Upper lobe of left lung (tissue), 4 donors: ENCODE measurements around the gene ETFA.

Source experiments
- POLR2A ChIP-seq, 4 donors: fragments of 450-650 bp; IDR thresholded peaks; one replicate each; pipeline ENCODE4 v1.5.1; 2016 to 2017; ENCODE audit warnings: antibody characterized with exemption in 4 of 4, mild to moderate bottlenecking in 2 of 4
- TF ChIP-seq, protein P1 (sequence below), 6 experiments: fragments of 450-650 bp in 4 of 6; fragments of 200-600 bp in 2 of 6; sonication (generic) in 2 of 6; IDR thresholded peaks; one replicate each; pipeline ENCODE4 v1.5.1; 2016 to 2019; ENCODE audit warnings: antibody characterized with exemption in 6 of 6

DNA sequence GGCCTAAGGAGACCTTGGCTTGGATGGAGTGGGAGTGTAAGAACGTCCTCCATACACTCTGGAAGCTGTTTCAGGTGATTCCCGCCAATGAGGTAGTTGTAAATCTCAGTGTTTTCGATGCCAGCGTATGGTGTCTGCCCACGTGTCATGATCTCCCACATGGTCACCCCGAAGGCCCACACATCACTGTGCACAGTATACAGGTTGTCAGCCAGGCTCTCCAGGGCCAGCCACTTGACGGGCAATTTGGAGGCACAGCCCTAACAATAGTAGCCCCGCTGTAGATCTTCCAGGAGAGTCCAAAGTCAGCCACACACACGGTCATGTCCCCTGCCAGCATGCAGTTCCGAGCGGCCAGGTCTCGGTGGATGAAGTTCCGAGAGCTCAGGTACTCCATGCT lies 51.9 kb downstream of the ETFA start:
- TF ChIP-seq, protein P1, sequence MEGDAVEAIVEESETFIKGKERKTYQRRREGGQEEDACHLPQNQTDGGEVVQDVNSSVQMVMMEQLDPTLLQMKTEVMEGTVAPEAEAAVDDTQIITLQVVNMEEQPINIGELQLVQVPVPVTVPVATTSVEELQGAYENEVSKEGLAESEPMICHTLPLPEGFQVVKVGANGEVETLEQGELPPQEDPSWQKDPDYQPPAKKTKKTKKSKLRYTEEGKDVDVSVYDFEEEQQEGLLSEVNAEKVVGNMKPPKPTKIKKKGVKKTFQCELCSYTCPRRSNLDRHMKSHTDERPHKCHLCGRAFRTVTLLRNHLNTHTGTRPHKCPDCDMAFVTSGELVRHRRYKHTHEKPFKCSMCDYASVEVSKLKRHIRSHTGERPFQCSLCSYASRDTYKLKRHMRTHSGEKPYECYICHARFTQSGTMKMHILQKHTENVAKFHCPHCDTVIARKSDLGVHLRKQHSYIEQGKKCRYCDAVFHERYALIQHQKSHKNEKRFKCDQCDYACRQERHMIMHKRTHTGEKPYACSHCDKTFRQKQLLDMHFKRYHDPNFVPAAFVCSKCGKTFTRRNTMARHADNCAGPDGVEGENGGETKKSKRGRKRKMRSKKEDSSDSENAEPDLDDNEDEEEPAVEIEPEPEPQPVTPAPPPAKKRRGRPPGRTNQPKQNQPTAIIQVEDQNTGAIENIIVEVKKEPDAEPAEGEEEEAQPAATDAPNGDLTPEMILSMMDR (IDR thresholded peaks at IDR 0.05) = no peak
- TF ChIP-seq POLR2A (IDR thresholded peaks at IDR 0.05) = no peak
